Measurements from ENCODE around the gene PROSER1.

The PROSER1 gene

DNA sequence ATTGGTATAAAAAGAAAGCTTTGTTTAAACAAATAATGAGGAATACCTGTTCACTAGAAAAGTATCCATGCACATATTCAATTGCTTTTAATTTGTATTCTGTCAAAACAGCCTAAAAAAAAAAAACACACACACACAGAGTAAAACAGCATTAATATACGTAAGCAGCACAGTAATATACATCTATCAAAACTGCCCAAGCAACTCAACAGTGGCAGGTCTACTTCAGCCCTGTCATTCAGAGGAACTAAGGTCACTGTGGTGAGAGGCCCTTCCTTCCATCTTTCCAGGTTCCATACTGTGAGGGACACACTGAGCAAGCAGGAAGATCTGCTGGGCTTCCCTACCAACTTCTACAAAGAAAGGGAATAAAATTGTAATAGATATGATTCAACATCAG lies 3.8 kb downstream of the PROSER1 start:
- Histone ChIP-seq H3K9ac (no peak overlapping the region), H4K20me1 (ENCODE audit: insufficient read depth) (no peaks in the 10 kb centered on the region), H3K4me3 (IDR thresholded peaks at IDR 0.05; ENCODE audit: insufficient read depth, low read depth, low read length) (no peak overlapping the region), H3K27me3 (ENCODE audit: insufficient read depth, low read depth) (no peaks in the 10 kb centered on the region), H3K36me3 (ENCODE audit: insufficient read depth) (no peaks in the 10 kb centered on the region), H3K79me2 (ENCODE audit: insufficient read depth, low read depth) (peaks cover 53% of the 10 kb centered on the region), H3K4me1 (ENCODE audit: low read depth, poor library complexity, severe bottlenecking) (peaks cover 23% of the 10 kb centered on the region), H3K27ac (no peak overlapping the region), H2AFZ (ENCODE audit: low read depth) (no peak overlapping the region), H3K4me2 (peak overlapping the region; percentile 93)
- TF ChIP-seq, protein P1, sequence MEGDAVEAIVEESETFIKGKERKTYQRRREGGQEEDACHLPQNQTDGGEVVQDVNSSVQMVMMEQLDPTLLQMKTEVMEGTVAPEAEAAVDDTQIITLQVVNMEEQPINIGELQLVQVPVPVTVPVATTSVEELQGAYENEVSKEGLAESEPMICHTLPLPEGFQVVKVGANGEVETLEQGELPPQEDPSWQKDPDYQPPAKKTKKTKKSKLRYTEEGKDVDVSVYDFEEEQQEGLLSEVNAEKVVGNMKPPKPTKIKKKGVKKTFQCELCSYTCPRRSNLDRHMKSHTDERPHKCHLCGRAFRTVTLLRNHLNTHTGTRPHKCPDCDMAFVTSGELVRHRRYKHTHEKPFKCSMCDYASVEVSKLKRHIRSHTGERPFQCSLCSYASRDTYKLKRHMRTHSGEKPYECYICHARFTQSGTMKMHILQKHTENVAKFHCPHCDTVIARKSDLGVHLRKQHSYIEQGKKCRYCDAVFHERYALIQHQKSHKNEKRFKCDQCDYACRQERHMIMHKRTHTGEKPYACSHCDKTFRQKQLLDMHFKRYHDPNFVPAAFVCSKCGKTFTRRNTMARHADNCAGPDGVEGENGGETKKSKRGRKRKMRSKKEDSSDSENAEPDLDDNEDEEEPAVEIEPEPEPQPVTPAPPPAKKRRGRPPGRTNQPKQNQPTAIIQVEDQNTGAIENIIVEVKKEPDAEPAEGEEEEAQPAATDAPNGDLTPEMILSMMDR (conservative IDR thresholded peaks at IDR 0.05; ENCODE audit: low read depth, low read length): no peak

DNA sequence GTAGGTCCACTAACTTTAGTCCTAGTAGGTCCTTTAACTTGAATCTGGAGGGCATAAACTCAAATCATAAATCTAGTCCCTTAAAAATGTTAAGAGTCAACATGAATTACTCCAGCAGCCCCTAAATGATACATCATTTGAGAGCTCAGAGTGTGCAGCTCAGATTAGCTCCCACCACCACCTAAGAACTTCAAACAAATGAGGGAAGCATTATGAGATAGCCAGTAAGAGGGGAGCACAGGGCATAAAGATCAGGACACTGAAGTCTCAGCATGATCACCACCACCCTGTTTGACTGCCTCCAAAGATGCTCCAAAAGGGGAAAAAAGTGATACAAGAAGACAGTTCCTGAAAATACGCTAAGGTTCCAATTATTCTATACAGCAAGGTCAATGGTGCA lies 5.7 kb downstream of the PROSER1 start:
- Histone ChIP-seq H3K27ac (no peak overlapping the region), H3K4me3 (IDR thresholded peaks at IDR 0.05; ENCODE audit: insufficient read depth, low read depth, low read length) (no peak overlapping the region), H4K20me1 (ENCODE audit: insufficient read depth) (no peaks in the 10 kb centered on the region), H3K4me2 (no peak overlapping the region), H2AFZ (ENCODE audit: low read depth) (no peak overlapping the region), H3K4me1 (ENCODE audit: low read depth, poor library complexity, severe bottlenecking) (peaks cover 21% of the 10 kb centered on the region), H3K79me2 (ENCODE audit: insufficient read depth, low read depth) (peaks cover 50% of the 10 kb centered on the region), H3K36me3 (ENCODE audit: insufficient read depth) (no peaks in the 10 kb centered on the region), H3K9ac (no peak overlapping the region), H3K27me3 (ENCODE audit: insufficient read depth, low read depth) (no peaks in the 10 kb centered on the region)
- TF ChIP-seq, protein P1 (conservative IDR thresholded peaks at IDR 0.05; ENCODE audit: low read depth, low read length): no peak

DNA sequence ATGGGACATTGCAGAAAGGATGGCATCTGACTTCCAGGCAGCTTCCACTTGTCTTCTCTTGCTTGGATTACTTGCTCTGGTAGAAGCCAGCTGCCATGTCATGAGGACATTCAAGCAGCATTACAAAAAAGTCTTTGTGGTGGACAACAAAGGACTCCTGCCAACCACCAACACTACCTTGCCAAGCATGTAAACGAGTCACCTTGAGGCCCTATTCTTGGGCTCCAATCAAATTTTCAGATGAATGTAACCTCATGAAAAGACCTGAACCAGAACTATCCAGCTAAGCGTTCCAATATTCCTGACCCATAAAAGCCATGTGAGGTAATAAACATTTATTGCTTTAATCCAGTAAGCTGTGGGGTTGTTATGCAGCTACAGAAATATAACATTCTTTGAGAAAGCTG lies 12.5 kb downstream of the PROSER1 start:
- no peak overlapping the region for H2AFZ ChIP-seq (ENCODE audit: low read depth)
- no peaks in the 10 kb centered on the region for H3K36me3 ChIP-seq (ENCODE audit: insufficient read depth)
- no peak overlapping the region for H3K4me2 ChIP-seq
- H3K27ac ChIP-seq: no peak overlapping the region
- H3K27me3 ChIP-seq (ENCODE audit: insufficient read depth, low read depth): no peaks in the 10 kb centered on the region
- H3K4me3 ChIP-seq (IDR thresholded peaks at IDR 0.05; ENCODE audit: insufficient read depth, low read depth, low read length): no peak overlapping the region
- TF ChIP-seq, protein P1 (conservative IDR thresholded peaks at IDR 0.05; ENCODE audit: low read depth, low read length): no peak
- H3K79me2 ChIP-seq (ENCODE audit: insufficient read depth, low read depth): no peaks in the 10 kb centered on the region; the same call in 1 of the 2 replicates
- no peak overlapping the region for H3K9ac ChIP-seq
- no peaks in the 10 kb centered on the region for H4K20me1 ChIP-seq (ENCODE audit: insufficient read depth)
- H3K4me1 ChIP-seq (ENCODE audit: low read depth, poor library complexity, severe bottlenecking): no peaks in the 10 kb centered on the region

DNA sequence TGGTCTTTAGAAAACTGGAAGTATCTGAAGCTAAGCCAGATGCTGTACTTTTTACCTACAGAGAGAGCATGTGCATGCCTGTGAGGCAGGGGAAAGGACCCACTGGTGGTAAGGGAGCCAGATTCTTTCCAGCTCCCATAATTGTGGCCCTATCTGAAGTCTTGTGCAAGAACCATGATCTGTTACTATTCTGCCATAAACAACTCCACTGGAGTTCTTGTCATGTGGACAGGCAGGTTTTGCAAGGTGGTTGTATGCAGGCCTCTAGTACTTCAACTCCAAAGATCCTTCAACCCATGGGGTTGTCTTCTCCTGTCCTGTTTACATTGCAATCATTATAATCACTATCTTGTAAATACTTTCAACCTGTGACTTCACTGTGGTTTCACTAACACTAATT lies 14.1 kb downstream of the PROSER1 start:
- Histone ChIP-seq H2AFZ (ENCODE audit: low read depth) (no peak overlapping the region), H3K36me3 (ENCODE audit: insufficient read depth) (no peaks in the 10 kb centered on the region), H3K4me2 (no peak overlapping the region), H3K4me3 (IDR thresholded peaks at IDR 0.05; ENCODE audit: insufficient read depth, low read depth, low read length) (no peak overlapping the region), H3K4me1 (ENCODE audit: low read depth, poor library complexity, severe bottlenecking) (peaks cover 16% of the 10 kb centered on the region), H4K20me1 (ENCODE audit: insufficient read depth) (no peaks in the 10 kb centered on the region), H3K9ac (no peak overlapping the region), H3K79me2 (ENCODE audit: insufficient read depth, low read depth) (no peaks in the 10 kb centered on the region), H3K27me3 (ENCODE audit: insufficient read depth, low read depth) (no peaks in the 10 kb centered on the region), H3K27ac (no peak overlapping the region)
- TF ChIP-seq, protein P1 (conservative IDR thresholded peaks at IDR 0.05; ENCODE audit: low read depth, low read length): no peak

All from KMS-11 (cell line).